ENCODE results near the gene NELFB.

DNA sequence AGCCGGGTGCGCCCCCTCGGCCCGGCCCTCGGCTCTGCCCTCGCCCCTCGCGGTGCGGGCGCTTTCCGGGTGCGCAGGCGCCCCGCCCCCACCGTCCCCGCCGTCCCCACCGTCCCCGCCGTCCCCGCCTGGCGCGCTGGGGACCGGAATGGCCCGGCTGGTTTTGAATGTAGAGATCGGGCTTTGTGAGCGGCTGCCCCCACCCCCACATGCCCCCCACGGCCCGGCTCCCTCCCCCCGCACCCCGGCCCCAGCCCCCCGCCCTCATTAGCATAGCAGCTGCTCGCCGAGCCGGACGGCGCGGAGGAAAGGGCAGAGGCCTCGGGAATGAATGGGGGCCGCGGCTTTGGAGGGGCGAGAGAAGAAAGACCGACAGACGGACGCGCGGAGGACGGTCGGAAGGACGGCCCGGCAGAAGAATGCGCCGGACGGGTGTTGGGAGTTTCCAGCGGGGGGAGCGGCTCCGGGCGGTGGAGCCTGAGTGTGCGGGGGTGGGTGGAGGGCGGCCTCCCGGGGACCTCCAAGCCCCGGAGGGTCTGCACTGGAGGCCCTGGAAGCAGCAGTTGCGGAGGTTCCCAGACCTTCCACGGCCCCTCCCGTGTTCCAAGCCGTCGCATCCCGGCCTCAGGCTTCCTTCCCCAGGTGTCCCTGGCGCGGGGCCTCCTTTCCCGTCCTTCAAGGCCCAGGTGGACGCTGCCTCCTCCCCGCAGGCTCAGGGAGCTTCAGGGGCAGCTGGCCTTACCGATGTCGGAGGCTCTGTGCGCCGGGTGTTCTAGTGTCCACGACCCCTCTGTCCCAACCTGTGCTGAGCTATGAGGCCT lies 40.9 kb downstream of the NELFB start:
- TF ChIP-seq, protein P1, sequence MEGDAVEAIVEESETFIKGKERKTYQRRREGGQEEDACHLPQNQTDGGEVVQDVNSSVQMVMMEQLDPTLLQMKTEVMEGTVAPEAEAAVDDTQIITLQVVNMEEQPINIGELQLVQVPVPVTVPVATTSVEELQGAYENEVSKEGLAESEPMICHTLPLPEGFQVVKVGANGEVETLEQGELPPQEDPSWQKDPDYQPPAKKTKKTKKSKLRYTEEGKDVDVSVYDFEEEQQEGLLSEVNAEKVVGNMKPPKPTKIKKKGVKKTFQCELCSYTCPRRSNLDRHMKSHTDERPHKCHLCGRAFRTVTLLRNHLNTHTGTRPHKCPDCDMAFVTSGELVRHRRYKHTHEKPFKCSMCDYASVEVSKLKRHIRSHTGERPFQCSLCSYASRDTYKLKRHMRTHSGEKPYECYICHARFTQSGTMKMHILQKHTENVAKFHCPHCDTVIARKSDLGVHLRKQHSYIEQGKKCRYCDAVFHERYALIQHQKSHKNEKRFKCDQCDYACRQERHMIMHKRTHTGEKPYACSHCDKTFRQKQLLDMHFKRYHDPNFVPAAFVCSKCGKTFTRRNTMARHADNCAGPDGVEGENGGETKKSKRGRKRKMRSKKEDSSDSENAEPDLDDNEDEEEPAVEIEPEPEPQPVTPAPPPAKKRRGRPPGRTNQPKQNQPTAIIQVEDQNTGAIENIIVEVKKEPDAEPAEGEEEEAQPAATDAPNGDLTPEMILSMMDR (IDR thresholded peaks at IDR 0.05; ENCODE audit: low read depth, low read length): no peak
- TF ChIP-seq EZH2phosphoT487 (IDR thresholded peaks at IDR 0.05; ENCODE audit: low read depth): no peak

Measured in OCI-LY3 (cell line).